Epidermal melanocyte (primary cell): ENCODE results near the gene MRPS17.

Experiments used
- DNase-seq: peaks from one replicate; pipeline ENCODE4 v3.0.0; 2011; ENCODE audit warnings: low spot score; ENCODE audit not compliant: insufficient read length

Gene MRPS17

DNA sequence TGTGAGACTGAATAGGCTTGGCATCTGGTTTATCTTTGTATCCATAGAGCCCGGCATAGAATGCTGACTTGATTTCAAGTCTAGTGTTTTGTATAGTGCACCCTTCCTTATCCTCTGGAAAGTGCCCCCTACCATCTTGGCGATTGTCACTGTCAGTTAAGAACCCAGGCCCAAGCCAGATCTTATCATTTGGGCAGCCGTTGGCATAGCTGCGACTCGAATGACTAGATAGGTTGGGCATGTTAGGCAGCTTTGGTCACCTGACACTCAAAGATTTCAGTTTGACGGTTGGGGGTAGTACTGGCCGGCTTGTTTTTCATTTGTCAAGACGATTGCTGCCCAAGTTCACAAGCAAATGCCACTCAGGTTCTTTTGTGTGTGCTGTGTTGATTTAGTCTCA is 19.3 kb downstream of the MRPS17 start:
- DNase-seq = no peak

GRCh38 chr7:55973747-55974250 is 22.1 kb downstream of the MRPS17 start:
- DNase-seq = no peak

DNA sequence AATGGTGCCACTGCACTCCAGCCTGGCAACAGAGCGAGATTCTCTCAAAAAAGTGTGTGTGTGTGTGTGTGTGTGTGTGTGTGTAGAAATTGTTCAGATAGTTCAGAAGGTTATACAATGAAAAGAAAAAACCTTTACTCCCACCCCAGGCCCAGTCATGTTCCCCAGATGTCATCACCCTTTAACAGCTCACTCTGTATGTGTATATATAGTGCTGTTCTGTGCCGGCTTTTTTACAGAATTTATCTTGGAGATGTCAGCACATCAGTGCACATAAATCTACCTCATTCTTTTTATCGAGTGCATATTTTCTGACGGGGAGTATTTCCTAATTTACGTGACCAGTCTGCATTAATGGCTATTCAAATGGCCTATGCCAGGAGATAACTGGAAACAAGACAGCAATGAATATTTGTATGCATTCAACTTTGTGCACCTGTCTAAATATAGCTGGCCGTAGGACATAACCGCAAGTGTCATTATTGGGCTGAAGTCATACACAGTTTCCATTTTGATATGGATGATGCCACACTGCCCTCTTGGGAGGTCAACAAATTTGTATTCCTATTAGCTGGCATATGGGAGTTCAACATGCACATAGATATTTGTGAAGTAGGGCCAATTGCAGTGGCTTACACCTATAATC is 24.4 kb downstream of the MRPS17 start:
- no peak for DNase-seq

DNA sequence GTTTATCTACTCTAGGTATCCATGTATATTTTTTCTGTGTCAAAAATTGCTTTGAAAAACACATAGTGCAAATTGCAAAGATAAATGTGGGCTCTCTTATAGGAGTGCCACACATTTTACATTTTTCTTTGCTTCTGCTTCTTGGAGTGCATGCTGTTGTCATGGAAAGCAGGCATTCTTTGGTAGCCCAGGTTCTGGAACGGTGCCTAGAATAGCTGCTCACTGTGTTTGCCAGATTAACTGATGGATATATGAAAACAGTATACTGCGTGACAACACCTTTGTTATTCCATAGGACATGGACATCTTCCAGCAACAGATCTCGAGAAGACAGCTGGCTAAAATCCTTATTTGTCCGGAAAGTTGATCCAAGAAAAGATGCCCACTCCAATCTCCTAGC is 26.2 kb downstream of the MRPS17 start:
- DNase-seq = peak; percentile 32

- DNase-seq = no peak
Measured at GRCh38 chr7:55980266-55980665, 28.6 kb downstream of the MRPS17 start.

DNA sequence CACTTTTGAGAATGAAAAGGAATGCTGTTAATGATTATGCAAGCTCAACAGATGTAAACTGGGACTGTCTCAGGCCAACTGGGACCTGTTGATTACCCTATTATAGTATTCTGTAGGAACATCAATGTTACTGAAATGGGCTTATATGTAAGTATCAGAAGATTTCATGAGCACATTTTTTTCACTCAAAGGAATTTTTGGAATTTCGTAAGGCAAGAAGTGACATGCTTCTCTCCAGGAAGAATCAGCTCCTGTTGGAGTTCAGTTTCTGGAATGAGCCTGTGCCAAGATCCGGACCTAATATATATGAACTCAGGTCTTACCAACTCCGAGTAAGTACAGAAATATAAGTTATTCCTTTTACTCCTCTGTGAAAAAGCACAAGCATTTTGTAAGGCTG is 31.9 kb downstream of the MRPS17 start:
- no peak for DNase-seq

DNA sequence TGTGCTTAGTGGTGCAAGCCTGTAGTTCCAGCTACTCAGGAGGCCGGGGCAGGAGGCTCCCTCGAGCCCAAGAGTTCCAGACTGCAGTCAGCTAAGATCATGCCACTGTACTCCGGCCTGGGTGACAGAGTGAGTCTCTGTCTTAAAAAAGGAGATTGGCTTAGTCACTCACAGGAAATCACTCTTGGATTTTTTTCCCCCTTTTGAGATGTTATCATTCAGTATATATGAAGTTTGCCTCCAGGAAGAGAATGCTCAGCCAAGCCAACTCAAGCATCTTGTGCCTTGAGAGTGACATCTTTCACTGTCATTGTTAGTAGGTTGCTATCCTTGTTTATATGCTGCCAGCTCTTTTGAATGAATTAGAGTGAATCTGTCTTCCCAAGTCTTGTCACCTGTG is 40.7 kb downstream of the MRPS17 start:
- DNase-seq = no peak

DNA sequence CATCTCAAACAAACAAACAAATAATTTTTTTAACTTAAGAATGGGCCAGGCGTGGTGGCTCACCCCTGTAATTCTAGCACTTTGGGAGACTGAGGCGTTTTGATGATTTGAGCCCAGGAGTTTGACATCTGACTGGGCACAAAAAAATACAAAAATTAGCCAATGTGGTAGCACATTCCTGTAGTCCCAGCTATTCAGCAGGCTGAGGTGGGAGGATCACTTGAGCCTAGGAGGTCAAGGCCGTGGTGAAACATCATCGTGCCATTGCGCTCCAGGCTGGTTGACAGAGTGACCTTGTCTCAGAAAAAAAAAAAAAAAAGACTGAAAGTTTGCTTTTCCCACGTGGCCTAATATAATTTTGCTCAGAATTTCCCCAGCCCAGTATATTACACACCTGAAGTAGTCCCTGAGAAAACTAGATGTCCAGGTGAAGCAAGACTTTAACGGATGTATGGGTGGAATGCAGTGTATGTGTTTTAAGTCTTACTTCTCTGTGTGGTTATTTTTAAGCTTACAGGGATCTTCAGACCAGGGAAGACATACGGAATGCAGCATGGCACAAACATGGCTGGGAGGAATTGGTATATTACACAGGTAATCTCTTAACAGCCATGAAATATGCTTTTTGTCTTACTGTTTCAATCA is 45.3 kb downstream of the MRPS17 start:
- DNase-seq = no peak

GRCh38 chr7:56003749-56004148 is 52.1 kb downstream of the MRPS17 start:
- DNase-seq = no peak
